Hindlimb muscle (tissue), 1 donor: ENCODE measurements around the gene UMODL1. TPM values are rescaled to one million over a fixed set of nuclear protein-coding genes. Genes with fewer than 3 reads are reported as not detected.

Experiments used
- DNase-seq: peaks from one replicate; pipeline ENCODE4 v3.0.0-alpha.2; 2013
- polyA plus RNA-seq: library from polyadenylated mRNA; unstranded; fragments of 120-200 nt; gene quantifications from one replicate; pipeline ENCODE4 v1.2.1, GENCODE V29; 2013; ENCODE audit not compliant: insufficient read length

The UMODL1 gene
- polyA plus RNA-seq, 1 donor, result not detected

GRCh38 chr21:42038826-42039425, 32.2 kb upstream of the UMODL1 start:
- no peak for DNase-seq

DNA sequence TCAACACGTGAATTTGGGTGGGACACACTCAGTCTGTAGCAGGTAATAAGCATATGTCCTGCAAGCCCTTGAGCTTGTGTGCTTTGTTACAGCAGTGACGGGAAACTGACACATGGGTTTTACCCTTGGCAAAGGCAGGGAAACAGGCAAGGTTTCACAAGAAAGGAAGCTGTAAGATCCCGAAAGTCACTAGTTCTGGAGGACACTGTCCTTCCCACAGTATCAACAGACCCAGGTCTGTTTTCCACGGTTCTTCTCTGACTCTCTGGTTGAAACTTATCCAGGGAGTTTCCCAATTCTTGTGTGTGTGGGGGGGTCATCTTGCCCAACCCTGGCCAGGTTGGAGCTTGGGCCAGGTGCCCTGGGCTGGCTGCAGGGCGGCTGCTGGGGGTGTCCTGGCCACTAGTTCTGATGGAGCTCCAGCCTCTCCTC, 31.6 kb upstream of the UMODL1 start:
- no peak for DNase-seq

DNA sequence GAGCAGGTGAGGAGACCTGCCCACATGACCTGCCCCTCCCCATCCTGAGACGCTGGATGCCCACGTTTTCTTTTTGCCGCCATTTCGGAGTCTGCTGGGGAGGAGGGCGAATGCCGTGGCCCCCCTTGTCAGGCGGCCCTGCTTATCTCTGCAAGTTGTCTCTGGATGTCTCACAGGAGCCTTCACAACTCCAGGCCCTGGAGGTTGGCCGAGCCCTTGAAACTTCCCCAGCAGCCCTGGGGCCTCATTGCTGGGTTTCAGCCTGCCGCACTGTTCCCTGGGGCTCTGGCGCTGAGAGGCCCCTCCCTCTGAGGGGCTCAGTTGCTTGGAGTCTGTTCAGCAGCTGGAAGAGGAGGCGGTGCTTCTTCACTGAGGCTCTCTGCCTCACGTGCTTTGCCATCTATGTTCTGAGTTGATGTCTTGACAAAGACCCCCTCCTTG, 31.2 kb upstream of the UMODL1 start:
- no peak for DNase-seq

- DNase-seq, result no peak
These were observed 30.5 kb upstream of the UMODL1 start for GRCh38 chr21:42040411-42041180.

DNA sequence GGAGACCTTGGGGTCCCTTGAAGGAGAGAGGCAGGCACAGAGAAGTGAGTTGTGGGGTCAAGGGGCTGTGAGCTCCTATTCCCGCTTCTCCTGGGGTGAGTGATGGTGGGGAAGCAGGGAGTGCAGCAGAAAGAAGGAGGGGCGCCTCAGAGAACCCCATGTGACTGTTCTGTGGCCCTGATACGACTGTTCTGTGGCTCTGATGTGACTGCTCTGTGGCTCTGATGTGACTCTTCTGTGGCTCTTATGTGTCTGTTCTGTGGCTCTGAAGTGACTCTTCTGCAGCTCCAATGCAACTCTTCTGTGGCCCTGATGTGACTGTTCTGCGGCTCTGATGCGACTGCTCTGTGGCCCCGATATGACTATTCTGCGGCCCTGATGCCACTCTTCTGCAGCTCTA, 29.9 kb upstream of the UMODL1 start:
- DNase-seq, result no peak

DNA sequence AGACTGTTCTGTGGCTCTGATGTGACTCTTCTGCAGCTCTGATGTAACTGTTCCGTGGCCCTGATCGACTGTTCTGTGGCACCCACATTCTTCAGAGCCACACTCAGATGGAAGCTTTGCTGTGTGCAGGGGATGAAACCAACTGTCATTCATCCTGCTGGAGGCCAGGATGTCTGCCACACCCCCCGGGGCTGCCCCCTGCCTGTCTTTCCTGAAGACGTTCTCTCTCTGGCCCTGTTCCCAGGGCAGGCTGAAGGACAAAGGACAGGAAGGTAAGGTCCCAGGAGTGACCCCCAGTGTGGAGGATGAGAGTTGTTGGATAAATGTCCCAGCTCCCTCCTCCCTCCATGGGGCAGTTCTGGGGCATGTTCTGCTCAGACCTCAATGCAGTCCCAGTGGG, 29.4 kb upstream of the UMODL1 start:
- no peak for DNase-seq

- no peak for DNase-seq
These were observed 28.5 kb upstream of the UMODL1 start for GRCh38 chr21:42042651-42043050.

GRCh38 chr21:42043201-42043895, 27.8 kb upstream of the UMODL1 start:
- no peak for DNase-seq

- no peak for DNase-seq
These were observed 27.2 kb upstream of the UMODL1 start for GRCh38 chr21:42043961-42044360.

GRCh38 chr21:42044871-42045495, 26.1 kb upstream of the UMODL1 start:
- DNase-seq, result no peak

DNA sequence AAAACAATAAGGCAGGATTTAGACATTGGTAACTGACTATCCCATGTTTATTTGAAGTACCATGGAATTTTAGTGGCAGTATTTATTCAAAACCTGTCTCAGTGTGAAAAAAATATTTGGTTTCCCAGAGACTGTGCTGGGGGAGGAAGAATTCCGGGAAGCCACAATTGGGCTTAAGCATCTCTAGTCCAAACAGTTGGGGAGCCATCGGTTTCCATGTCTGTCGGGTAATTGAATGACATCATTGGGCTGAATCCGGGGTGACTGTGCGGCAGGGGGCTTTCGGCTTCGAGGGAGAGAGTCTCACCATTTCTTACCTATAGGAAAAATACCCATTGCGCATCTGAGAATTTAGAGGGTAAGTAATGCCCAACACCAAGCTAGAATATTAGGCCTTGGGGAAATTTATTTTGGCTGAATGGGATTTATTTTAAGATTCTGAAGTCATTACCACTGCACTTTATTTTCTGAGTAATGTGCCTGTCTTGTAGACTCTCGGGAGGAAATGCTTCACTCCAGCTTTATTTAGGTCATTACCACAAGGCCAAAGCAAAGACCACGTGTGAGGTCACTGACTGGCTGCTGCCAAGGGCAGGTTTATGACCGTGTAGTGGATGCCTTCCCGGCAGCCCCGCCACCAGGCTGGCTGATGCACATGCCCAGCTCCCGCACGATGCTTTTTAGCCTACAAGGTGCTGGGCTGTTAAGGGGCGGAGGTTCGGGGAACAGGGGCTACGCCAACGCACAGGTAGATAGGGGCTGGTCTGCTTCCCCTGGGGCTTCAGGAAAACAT, 23.1 kb upstream of the UMODL1 start:
- DNase-seq, result no peak

DNA sequence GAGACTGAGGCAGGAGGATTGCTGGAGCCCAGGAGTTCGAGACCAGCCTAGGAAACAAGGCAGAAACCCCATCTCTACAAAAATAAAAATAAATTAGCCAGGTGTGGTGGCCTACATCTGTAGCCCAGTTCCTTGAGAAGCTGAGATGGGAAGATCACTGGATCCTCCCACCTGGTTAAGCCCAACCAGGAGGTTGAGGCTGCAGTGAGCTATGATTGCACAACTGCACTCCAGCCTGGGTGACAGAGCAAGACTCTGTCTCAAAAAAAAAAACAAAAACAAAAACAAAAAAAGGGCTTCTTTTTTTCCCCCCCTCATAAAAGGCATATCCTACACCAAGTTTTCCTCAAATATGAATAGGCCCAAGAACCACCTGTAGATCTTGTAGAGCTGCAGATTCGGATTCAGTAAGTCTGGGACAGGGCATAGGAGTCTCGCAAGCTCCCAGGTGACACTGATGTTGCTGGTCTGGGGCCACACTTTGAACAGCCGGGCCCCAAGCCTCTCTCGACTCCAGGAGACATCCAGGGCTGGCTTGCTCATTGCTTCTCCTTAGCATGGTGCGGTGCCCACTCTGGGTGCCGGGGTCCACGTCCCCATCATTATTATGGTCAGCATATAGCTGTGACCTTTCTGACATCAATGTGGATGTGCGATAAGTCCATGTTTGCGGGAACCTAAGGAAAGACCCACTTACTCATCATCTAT, 22.1 kb upstream of the UMODL1 start:
- no peak for DNase-seq

- DNase-seq, result no peak
These were observed 21.3 kb upstream of the UMODL1 start for GRCh38 chr21:42049578-42050430.

GRCh38 chr21:42051788-42052187, 19.3 kb upstream of the UMODL1 start:
- DNase-seq, result no peak

GRCh38 chr21:42055425-42055824, 15.7 kb upstream of the UMODL1 start:
- no peak for DNase-seq

- no peak for DNase-seq
These were observed 14.6 kb upstream of the UMODL1 start for GRCh38 chr21:42056468-42056867.

DNA sequence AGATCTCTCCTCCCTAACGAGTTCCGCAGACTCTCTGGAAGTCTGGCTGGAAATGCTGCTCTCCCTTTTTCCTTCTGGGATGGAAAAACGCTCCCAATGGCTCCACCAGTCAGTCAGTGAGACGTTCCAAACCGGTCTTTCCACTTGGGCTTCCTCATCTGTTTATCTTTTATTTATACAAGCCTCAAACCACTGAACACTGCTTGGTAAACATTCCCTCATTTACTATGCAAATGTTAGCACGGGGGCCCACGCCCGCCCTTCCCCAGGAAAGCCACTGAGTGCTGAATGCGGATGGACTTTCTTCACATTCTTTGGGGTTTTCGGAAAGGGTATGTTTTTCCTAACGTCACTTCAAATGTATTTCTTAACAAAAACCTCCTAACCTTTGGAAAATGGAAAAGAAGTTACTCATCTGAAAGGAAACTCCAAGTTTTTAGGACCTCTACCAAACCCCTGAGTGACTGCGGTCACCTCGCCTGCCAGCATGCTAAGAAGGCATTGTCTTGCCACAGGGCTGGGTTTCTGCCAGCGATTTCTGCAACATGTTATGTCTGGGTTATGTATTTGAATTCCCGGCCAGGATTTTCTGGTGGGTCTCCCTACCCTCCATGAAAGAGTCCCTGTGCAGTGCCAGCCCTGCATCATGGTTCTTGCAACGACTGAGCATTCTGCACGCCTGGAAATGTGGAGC, 14.0 kb upstream of the UMODL1 start:
- peak; percentile 70 for DNase-seq

DNA sequence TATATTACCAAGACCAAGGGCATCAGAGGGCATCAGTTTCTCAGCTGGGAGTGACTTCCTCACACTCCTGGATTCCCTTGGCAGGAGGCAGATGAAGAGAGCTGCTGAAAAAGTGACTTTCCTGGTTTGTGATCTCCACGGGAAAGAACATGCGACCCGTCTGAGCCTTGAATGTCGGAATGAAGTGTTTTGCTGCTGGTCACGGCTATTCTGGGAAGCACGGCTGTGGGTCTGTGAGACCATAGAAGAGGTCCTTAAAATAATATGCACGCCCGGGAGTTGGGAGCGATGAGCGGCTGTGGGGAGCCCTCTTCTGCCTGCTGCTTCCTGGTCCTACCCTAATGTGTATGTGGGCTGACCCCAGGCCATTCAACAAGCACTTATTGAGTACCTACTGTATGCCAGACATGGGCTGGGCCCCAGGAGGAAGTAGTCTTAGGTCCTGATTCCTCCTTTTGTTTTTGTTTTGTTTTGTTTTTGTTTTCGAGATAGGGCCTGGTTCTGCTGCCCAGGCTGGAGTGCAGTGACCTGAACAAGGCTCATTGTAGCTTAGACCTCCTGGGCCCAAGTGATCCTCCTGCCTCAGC, 13.2 kb upstream of the UMODL1 start:
- no peak for DNase-seq

- DNase-seq, result no peak
These were observed 12.4 kb upstream of the UMODL1 start for GRCh38 chr21:42058631-42059111.

DNA sequence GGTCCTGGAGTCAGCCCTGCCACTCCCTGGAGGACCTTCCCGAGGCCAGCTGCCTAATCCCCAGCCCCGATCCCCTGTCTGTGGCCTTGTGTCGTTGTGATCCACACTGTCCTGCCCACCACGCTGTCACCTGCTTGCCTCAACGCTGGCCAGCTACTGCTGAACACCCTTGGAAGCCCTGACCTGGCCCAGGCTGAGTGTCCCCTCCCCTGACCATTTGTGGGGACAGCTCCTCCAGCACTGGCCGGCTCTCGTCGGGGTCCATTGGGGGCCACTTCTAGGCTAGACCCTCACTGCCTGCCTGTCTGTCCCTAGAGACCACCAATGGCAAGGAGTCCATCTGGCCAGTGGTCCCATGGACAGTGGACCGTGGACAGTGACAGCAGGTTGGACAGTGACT, 12.0 kb upstream of the UMODL1 start:
- DNase-seq, result no peak
